HG03060 (cell line): ENCODE measurements around the gene ARFGAP2.
"Not testable (repeated sequence)": the region's sequence is repeated elsewhere in the genome, so short reads cannot be mapped to it uniquely, and the experiment has no call there.

ENCODE experiments used
- ATAC-seq: cut with Tn5 transposase; IDR thresholded peaks from one replicate; pipeline ENCODE4 v1.9.1; 2021; ENCODE audit warnings: low read depth, moderate number of reproducible peaks; ENCODE audit not compliant: unreplicated experiment

ARFGAP2 gene

GRCh38 chr11:47118958-47119688, 57.6 kb downstream of the ARFGAP2 start:
- ATAC-seq, result not testable (repeated sequence)
